Endothelial cell of umbilical vein (primary cell): Measurements from ENCODE around the gene RCOR1. TPM values are rescaled to one million over a fixed set of nuclear protein-coding genes. Genes with fewer than 3 reads are reported as not detected.
A peak's percentile ranks its signal among the peaks of the same experiment; 100 is the strongest.

Experiments used
- BruUV-seq: library from RNA; stranded (reverse); fragments of 400-500 nt; replicated peaks from 2 replicates; lab custom pipeline; 2021; lab: Mats Ljungman, UMichigan
- CTCF ChIA-PET: fragments of 300-600, 350-600 bp; sonication (Branson Sonifier 250); formaldehyde crosslinking; loops from one replicate; lab custom pipeline; 2021; ENCODE audit warnings: antibody characterized with exemption, inconsistent platforms; lab: Charles Lee
- POLR2A ChIA-PET: fragments of 300-600, 350-600 bp; sonication (Branson Sonifier 250); formaldehyde crosslinking; loops from one replicate; lab custom pipeline; 2021; ENCODE audit warnings: antibody characterized with exemption, inconsistent platforms; lab: Charles Lee
- DNase-seq: peaks from one replicate; pipeline ENCODE4 v3.0.0-alpha.2; 2011; ENCODE audit warnings: low read depth, low spot score
- FAIRE-seq: peaks from 2 replicates; lab custom pipeline; 2011; peaks lifted over from hg19 to GRCh38; lab: Jason Lieb, UNC
- H2AFZ ChIP-seq: 2 replicates; pipeline ENCODE4 v1.6.0; 2012; ENCODE audit warnings: low read depth, low read length, control low read depth, inconsistent platforms
- H3K27ac ChIP-seq: 2 replicates; pipeline ENCODE4 v1.5.1; 2011; ENCODE audit warnings: low read depth, mild to moderate bottlenecking, control low read depth, low read length, moderate library complexity; ENCODE audit not compliant: insufficient read depth
- H3K27me3 ChIP-seq, 2 experiments: 2 replicates each; pipeline versions ENCODE4 v1.6.0 to v1.6.1; 2011; ENCODE audit warnings: low read length in 2 of 2, mixed read lengths in 1 of 2; ENCODE audit not compliant: control insufficient read depth in 2 of 2, insufficient read depth in 2 of 2
- H3K36me3 ChIP-seq, 2 experiments: 2 replicates in 1 of 2; 3 replicates in 1 of 2; pipeline ENCODE4 v1.5.1; 2011; ENCODE audit warnings: low read length in 2 of 2, mild to moderate bottlenecking in 1 of 2, moderate library complexity in 1 of 2; ENCODE audit not compliant: control insufficient read depth in 2 of 2, insufficient read depth in 2 of 2; ENCODE audit errors: extremely low read depth in 1 of 2
- H3K4me1 ChIP-seq: 3 replicates; pipeline ENCODE4 v1.5.1; 2011; ENCODE audit warnings: mild to moderate bottlenecking, low read length; ENCODE audit not compliant: control insufficient read depth, insufficient read depth; ENCODE audit errors: extremely low read depth
- H3K4me2 ChIP-seq: 2 replicates; pipeline ENCODE4 v1.6.1; 2011; ENCODE audit warnings: low read length, control low read depth, mixed read lengths; ENCODE audit not compliant: insufficient read depth
- H3K4me3 ChIP-seq, 3 experiments: fragments of 200-600 bp in 1 of 3; sonication (generic), shearing (Covaris generic) in 1 of 3; replicated peaks in 1 of 3; 2 replicates each; pipeline ENCODE4 v1.5.1; 2011 to 2016; ENCODE audit warnings: control low read depth in 3 of 3, low read length in 3 of 3, mild to moderate bottlenecking in 2 of 3, inconsistent platforms in 1 of 3, low read depth in 1 of 3, moderate library complexity in 1 of 3; ENCODE audit not compliant: insufficient read depth in 1 of 3
- H3K79me2 ChIP-seq: 2 replicates; pipeline ENCODE4 v1.6.0; 2012; ENCODE audit warnings: low read length, inconsistent platforms; ENCODE audit not compliant: control insufficient read depth, insufficient read depth
- H3K9ac ChIP-seq: replicated peaks from 2 replicates; pipeline ENCODE3; 2011; ENCODE audit warnings: low read length, control low read depth; ENCODE audit not compliant: insufficient read depth; ENCODE audit errors: extremely low read depth
- H3K9me1 ChIP-seq: replicated peaks from 3 replicates; pipeline ENCODE4 v1.6.0; 2011; ENCODE audit warnings: mild to moderate bottlenecking, low read length; ENCODE audit not compliant: control insufficient read depth, insufficient read depth; ENCODE audit errors: extremely low read depth
- H3K9me3 ChIP-seq: replicated peaks from 2 replicates; pipeline ENCODE4 v1.5.1; 2012; ENCODE audit warnings: low read length, inconsistent platforms; ENCODE audit not compliant: control insufficient read depth, insufficient read depth
- H4K20me1 ChIP-seq: replicated peaks from 2 replicates; pipeline ENCODE3; 2011; ENCODE audit warnings: mild to moderate bottlenecking, low read length; ENCODE audit not compliant: control insufficient read depth, insufficient read depth; ENCODE audit errors: extremely low read depth
- CTCF ChIP-seq, 2 donors: IDR thresholded peaks; 1 replicate in 1 of 2; 2 replicates in 1 of 2; pipeline ENCODE4 v1.5.1; 2011; ENCODE audit warnings: low read length in 2 of 2, mild to moderate bottlenecking in 2 of 2, moderate library complexity in 2 of 2, control low read depth in 1 of 2, inconsistent platforms in 1 of 2, low read depth in 1 of 2; ENCODE audit not compliant: insufficient read depth in 1 of 2; ENCODE audit errors: extremely low read depth in 1 of 2
- FOS ChIP-seq: IDR thresholded peaks from 2 replicates; pipeline ENCODE4 v1.6.1; 2011; ENCODE audit warnings: mild to moderate bottlenecking, low read length, moderate library complexity, borderline replicate concordance; ENCODE audit not compliant: insufficient read depth
- MAX ChIP-seq: IDR thresholded peaks from 2 replicates; pipeline ENCODE4 v1.6.1; 2011; ENCODE audit not compliant: insufficient read depth, insufficient read length
- MYC ChIP-seq: IDR thresholded peaks from one replicate; pipeline ENCODE4 v1.6.1; 2011; ENCODE audit warnings: mild to moderate bottlenecking, low read depth, low read length
- POLR2AphosphoS5 ChIP-seq: IDR thresholded peaks from 2 replicates; pipeline ENCODE4 v1.6.1; 2012; ENCODE audit warnings: low read depth, mild to moderate bottlenecking, control low read depth, low read length, moderate library complexity; ENCODE audit not compliant: insufficient read depth
- dilution Hi-C: fragments of 300-500 bp; cut with MboI; formaldehyde crosslinking; loops from one replicate; pipeline ENCODE4 v1.15.0; 2019; ENCODE audit warnings: low sequenced_read_pairs; ENCODE audit not compliant: extremely low pct_ligation_motif_present
- intact Hi-C: fragments of 100-400 bp; cut with micrococcal nuclease; formaldehyde crosslinking; loops from one replicate; pipeline ENCODE4 v1.10.0; 2022
- polyA plus RNA-seq, 4 experiments: library from polyadenylated mRNA; depleted of rRNA in 3 of 4; stranded (reverse) in 3 of 4; unstranded in 1 of 4; fragments of >200 nt; gene quantifications; 2 replicates each; pipeline versions ENCODE4 v1.2.1 to v1.2.3, GENCODE V29; 2011 to 2012; ENCODE audit warnings: missing spikeins in 1 of 4
- total RNA-seq: library from RNA; stranded (reverse); gene quantifications from 2 replicates; pipeline ENCODE4 v1.2.3, GENCODE V29; 2021

Gene RCOR1
- total and polyA plus RNA-seq, 2 donors (not counting 3 experiments of a cell fraction or from before 2014, with no cell fraction given), result 15.6 to 32.2 TPM

GRCh38 chr14:102554821-102555819 is 37.3 kb upstream of the RCOR1 start:
- H3K4me1 ChIP-seq, result peaks cover 6% of the 10 kb centered on the region
- no peaks in the 10 kb centered on the region for H3K9me1 ChIP-seq
- H3K4me3 ChIP-seq, result peak overlapping the region; percentile 47 to 64 (median 56)
- no peaks in the 10 kb centered on the region for H3K27me3 ChIP-seq
- DNase-seq, result peak; percentile 29
- peak; percentile 7 for TF ChIP-seq MAX
- no peak for TF ChIP-seq FOS
- TF ChIP-seq CTCF (IDR thresholded peaks at IDR 0.05; ENCODE audit: extremely low read depth in 1 of 2, insufficient read depth in 1 of 2, low read depth in 1 of 2, low read length in 2 of 2), result no peak
- TF ChIP-seq POLR2AphosphoS5, result peak; percentile 17
- no peak for TF ChIP-seq MYC
- H3K4me2 ChIP-seq, result peak overlapping the region; percentile 71
- dilution Hi-C loops, result no loop called here
- peak; percentile 64 for FAIRE-seq
- no peaks in the 10 kb centered on the region for H3K79me2 ChIP-seq
- no peaks in the 10 kb centered on the region for H4K20me1 ChIP-seq
- H3K36me3 ChIP-seq, result no peaks in the 10 kb centered on the region
- H3K9ac ChIP-seq, result peak overlapping the region; percentile 67
- intact Hi-C loops, result no loop called here
- peak overlapping the region; percentile 34 for H3K27ac ChIP-seq
- BruUV-seq, result TSS peak; percentile 19
- POLR2A ChIA-PET, result no interaction called here
- CTCF ChIA-PET, result interaction anchor here (1.3 to 1.8 kb wide), 3 partner anchors 30 to 140 kb away, joined by 5 to 8 read pairs (median 7); no protein-coding TSS in a partner anchor
- H2AFZ ChIP-seq, result peak overlapping the region; percentile 92
- no peaks in the 10 kb centered on the region for H3K9me3 ChIP-seq
